Neural cell (in vitro differentiated cells): ENCODE data around the gene BCAN. TPM values are rescaled to one million over a fixed set of nuclear protein-coding genes. Genes with fewer than 3 reads are reported as not detected.
"Not testable (repeated sequence)": the region's sequence is repeated elsewhere in the genome, so short reads cannot be mapped to it uniquely, and the experiment has no call there.

ENCODE experiments used
- H2AFZ ChIP-seq: fragments of 200-600, 300-800 bp; sonication (generic), shearing (Covaris generic); 2 replicates; pipeline ENCODE4 v1.6.0; 2014; ENCODE audit warnings: low read depth, mild to moderate bottlenecking, antibody characterized with exemption, low read length, moderate library complexity
- H3F3A ChIP-seq: fragments of 200-600 bp; shearing (Covaris generic); 2 replicates; pipeline ENCODE4 v1.6.1; 2016; ENCODE audit warnings: mild to moderate bottlenecking, moderate library complexity, mixed read lengths, antibody characterized with exemption, low read length; ENCODE audit not compliant: insufficient read depth, poor library complexity, severe bottlenecking
- H3K27ac ChIP-seq: fragments of 200-600, 300-800 bp; sonication (generic), shearing (Covaris generic); 2 replicates; pipeline ENCODE4 v1.5.1; 2014; ENCODE audit warnings: mild to moderate bottlenecking, low read length, moderate library complexity
- H3K27me3 ChIP-seq: fragments of 300-800, 200-600 bp; sonication (generic), shearing (Covaris generic); 2 replicates; pipeline ENCODE4 v1.6.0; 2014; ENCODE audit warnings: mild to moderate bottlenecking, low read depth, low read length, moderate library complexity; ENCODE audit not compliant: insufficient read depth
- H3K36me3 ChIP-seq: fragments of 300-800, 200-600 bp; sonication (generic), shearing (Covaris generic); 2 replicates; pipeline ENCODE4 v1.5.1; 2014; ENCODE audit warnings: mild to moderate bottlenecking, antibody characterized with exemption, low read length, moderate library complexity; ENCODE audit not compliant: insufficient read depth
- H3K4me2 ChIP-seq: fragments of 300-800, 200-600 bp; sonication (generic), shearing (Covaris generic); 2 replicates; pipeline ENCODE4 v1.6.0; 2014; ENCODE audit warnings: mild to moderate bottlenecking, low read length
- H3K4me3 ChIP-seq: fragments of 300-800, 200-600 bp; sonication (generic), shearing (Covaris generic); 2 replicates; pipeline ENCODE4 v1.5.1; 2014; ENCODE audit warnings: mild to moderate bottlenecking, low read length, moderate library complexity
- H3K79me2 ChIP-seq: fragments of 200-600 bp; shearing (Covaris generic); replicated peaks from 2 replicates; pipeline ENCODE4 v1.6.0; 2014; ENCODE audit warnings: mild to moderate bottlenecking, low read length, moderate library complexity; ENCODE audit not compliant: insufficient read depth
- H3K9ac ChIP-seq: fragments of 300-800, 200-600 bp; sonication (generic), shearing (Covaris generic); 2 replicates; pipeline ENCODE4 v1.6.1; 2016; ENCODE audit warnings: mild to moderate bottlenecking, low read length, mixed read lengths
- H3K9me2 ChIP-seq: fragments of 200-600 bp; shearing (Covaris generic); 2 replicates; pipeline ENCODE4 v1.6.1; 2016; ENCODE audit warnings: mild to moderate bottlenecking, low read length, mixed read lengths; ENCODE audit not compliant: insufficient read depth
- H3K9me3 ChIP-seq: fragments of 200-600, 300-800 bp; sonication (generic), shearing (Covaris generic); 2 replicates; pipeline ENCODE4 v1.6.1; 2016; ENCODE audit warnings: mild to moderate bottlenecking, mixed run types, low read length, moderate library complexity, mixed read lengths
- H4K20me1 ChIP-seq: fragments of 200-600 bp; shearing (Covaris generic); 2 replicates; pipeline ENCODE4 v1.6.1; 2016; ENCODE audit warnings: mild to moderate bottlenecking, mixed run types; ENCODE audit not compliant: insufficient read depth
- CTCF ChIP-seq: fragments of 450-650 bp; IDR thresholded peaks from 2 replicates; pipeline ENCODE4 v1.5.1; 2014; ENCODE audit warnings: antibody characterized with exemption, mild to moderate bottlenecking, moderate library complexity; ENCODE audit not compliant: poor library complexity, severe bottlenecking
- EP300 ChIP-seq: fragments of 450-650 bp; conservative IDR thresholded peaks from 2 replicates; pipeline ENCODE4 v1.6.1; 2014; ENCODE audit warnings: antibody characterized with exemption, mild to moderate bottlenecking, moderate library complexity; ENCODE audit not compliant: poor library complexity, severe bottlenecking
- MXI1 ChIP-seq: fragments of 450-650 bp; conservative IDR thresholded peaks from 2 replicates; pipeline ENCODE4 v1.6.1; 2014; ENCODE audit warnings: antibody characterized with exemption, mild to moderate bottlenecking; ENCODE audit not compliant: poor library complexity, severe bottlenecking
- POLR2AphosphoS5 ChIP-seq: IDR thresholded peaks from 2 replicates; pipeline ENCODE4 v1.6.1; 2012
- RAD21 ChIP-seq: fragments of 450-650 bp; conservative IDR thresholded peaks from 2 replicates; pipeline ENCODE4 v1.6.1; 2014; ENCODE audit warnings: antibody characterized with exemption, mild to moderate bottlenecking, moderate library complexity
- SMC3 ChIP-seq: fragments of 450-650 bp; conservative IDR thresholded peaks from 2 replicates; pipeline ENCODE4 v1.6.1; 2014; ENCODE audit warnings: antibody characterized with exemption, mild to moderate bottlenecking, moderate library complexity; ENCODE audit not compliant: poor library complexity
- TAF1 ChIP-seq: IDR thresholded peaks from 2 replicates; pipeline ENCODE4 v1.6.1; 2012; ENCODE audit warnings: low read depth
- polyA plus RNA-seq: library from polyadenylated mRNA; depleted of rRNA; stranded (reverse); fragments of >200 nt; gene quantifications from 2 replicates; pipeline ENCODE4 v1.2.3, GENCODE V29; 2014

Gene BCAN
- polyA plus RNA-seq, 1 donor from 2014 or later: not detected

GRCh38 chr1:156602557-156602993, 39.3 kb upstream of the BCAN start:
- Histone ChIP-seq H3K27me3 (no peaks in the 10 kb centered on the region), H2AFZ (no peak overlapping the region), H4K20me1 (no peaks in the 10 kb centered on the region), H3K36me3 (no peaks in the 10 kb centered on the region), H3K4me2 (no peak overlapping the region), H3K4me3 (no peak overlapping the region), H3K9me2 (no peaks in the 10 kb centered on the region), H3K79me2 (no peaks in the 10 kb centered on the region), H3K9me3 (no peaks in the 10 kb centered on the region), H3K9ac (no peak overlapping the region), H3K27ac (no peak overlapping the region), H3F3A (no peaks in the 10 kb centered on the region)
- TF ChIP-seq CTCF (peak; percentile 37), POLR2AphosphoS5 (no peak)

GRCh38 chr1:156607344-156607743, 34.6 kb upstream of the BCAN start:
- not testable (repeated sequence) for H3K27ac ChIP-seq

GRCh38 chr1:156608036-156608674, 33.8 kb upstream of the BCAN start:
- Histone ChIP-seq H3K9me3 (no peaks in the 10 kb centered on the region), H3K9me2 (no peaks in the 10 kb centered on the region), H3K4me2 (no peak overlapping the region), H2AFZ (no peak overlapping the region), H3K36me3 (no peaks in the 10 kb centered on the region), H3K79me2 (no peaks in the 10 kb centered on the region), H4K20me1 (no peaks in the 10 kb centered on the region), H3K27me3 (no peaks in the 10 kb centered on the region), H3K27ac (no peak overlapping the region), H3F3A (no peaks in the 10 kb centered on the region), H3K9ac (no peak overlapping the region), H3K4me3 (no peak overlapping the region)
- TF ChIP-seq CTCF (peak; percentile 95), EP300 (no peak), TAF1 (no peak), MXI1 (peak; percentile 43), SMC3 (peak; percentile 93), RAD21 (peak; percentile 87)

More at GRCh38 chr1:156607344-156607743, 34.6 kb upstream of the BCAN start:
- H3K27me3 ChIP-seq, H3K9me2 ChIP-seq, H3F3A ChIP-seq, H4K20me1 ChIP-seq, H2AFZ ChIP-seq, H3K4me2 ChIP-seq, H3K4me3 ChIP-seq, H3K36me3 ChIP-seq, H3K9ac ChIP-seq, H3K79me2 ChIP-seq, H3K9me3 ChIP-seq: not testable (repeated sequence)
